HG02981 (cell line): ENCODE measurements around the gene SHC1.

Source experiments
- ATAC-seq: cut with Tn5 transposase; IDR thresholded peaks from one replicate; pipeline ENCODE4 v1.9.1; 2021; ENCODE audit warnings: mild to moderate bottlenecking, moderate library complexity; ENCODE audit not compliant: unreplicated experiment

Gene SHC1

GRCh38 chr1:155009221-155009711 is 38.7 kb upstream of the SHC1 start:
- no peak for ATAC-seq

- no peak for ATAC-seq
Measured at GRCh38 chr1:155008015-155008941, 37.7 kb upstream of the SHC1 start.

DNA sequence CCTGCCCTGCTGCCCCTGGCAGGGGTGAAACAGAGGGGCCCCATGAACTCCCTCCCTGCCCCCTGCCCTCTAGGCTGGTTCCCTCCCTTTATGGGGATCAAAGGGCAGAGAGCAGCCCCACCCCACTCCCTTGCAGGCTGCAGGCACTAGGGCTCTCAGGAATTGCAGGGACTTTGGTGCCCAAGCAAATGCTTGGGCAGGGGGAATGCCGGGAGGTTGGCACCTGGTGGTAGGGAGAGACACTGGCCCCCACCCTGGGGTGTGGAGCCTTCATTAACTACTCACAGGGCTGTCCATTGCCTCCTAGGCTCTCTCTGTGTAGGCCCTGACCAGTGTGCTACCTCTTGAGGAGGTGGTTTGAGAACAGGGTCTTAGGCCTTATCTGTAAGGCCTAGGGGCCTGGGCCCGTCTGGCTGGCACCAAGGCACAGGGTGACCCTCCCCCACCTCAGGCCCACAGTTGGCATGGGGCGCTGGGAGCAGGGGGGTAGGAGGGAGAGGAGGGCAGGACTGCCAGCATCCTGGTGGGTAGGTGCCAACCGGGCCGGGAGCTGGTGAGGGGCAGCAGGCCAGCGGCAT is 36.8 kb upstream of the SHC1 start:
- no peak for ATAC-seq

DNA sequence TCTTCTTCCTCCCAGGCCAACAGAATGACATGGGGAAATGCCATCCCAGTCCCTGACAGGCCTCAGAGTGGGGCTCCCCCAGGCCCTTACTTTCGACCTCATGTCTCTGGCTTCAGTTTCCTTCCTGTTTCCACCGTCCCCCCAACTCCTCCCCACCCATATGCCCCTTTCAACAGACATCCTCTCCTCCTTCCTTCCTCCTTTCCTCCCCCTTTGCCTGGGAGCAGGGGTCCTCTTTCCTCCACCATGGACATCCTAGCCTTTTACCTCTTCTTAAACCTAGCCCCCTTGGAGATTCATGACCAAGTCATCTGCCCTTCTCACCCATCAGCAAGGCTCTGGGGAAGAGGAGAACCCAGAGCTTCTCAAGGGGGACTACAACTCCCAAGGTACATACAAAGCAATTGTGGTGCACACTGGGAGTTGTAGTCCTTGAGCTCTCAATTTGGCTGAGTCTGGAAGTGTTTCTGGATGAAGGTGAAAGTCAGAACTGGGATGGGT is 36.1 kb upstream of the SHC1 start:
- no peak for ATAC-seq

- no peak for ATAC-seq
Measured at GRCh38 chr1:155005076-155006011, 34.8 kb upstream of the SHC1 start.

GRCh38 chr1:155004352-155005075 is 34.0 kb upstream of the SHC1 start:
- no peak for ATAC-seq

DNA sequence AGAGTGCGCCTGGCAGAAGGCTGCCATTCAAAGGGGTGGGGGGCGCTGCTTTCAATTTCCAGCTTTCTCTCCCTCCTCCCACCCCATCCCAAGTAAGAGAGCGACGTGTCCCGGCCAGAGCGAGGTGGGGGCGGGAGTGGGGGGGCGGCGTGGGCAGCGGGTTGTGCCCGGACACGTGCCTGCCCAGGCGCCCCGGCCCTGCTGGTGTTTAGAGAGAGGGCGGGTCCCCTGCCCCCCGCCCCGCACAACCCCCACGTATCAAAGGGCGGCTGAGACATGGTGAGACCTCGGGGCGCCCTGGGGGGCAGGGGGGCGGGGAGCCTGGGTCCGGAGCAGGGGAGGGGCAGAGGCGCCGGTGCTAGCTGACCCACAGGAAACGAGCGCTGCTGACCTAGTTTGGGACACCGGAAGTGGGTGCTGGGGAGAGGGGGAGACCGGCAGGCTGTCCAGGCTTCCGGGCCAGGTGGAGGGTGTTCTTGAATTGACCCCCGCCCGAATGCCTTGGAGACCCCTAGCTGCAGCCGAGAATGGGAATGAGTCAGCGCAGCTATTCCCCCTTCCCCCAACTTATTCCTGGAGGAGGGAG is 33.3 kb upstream of the SHC1 start:
- no peak for ATAC-seq

DNA sequence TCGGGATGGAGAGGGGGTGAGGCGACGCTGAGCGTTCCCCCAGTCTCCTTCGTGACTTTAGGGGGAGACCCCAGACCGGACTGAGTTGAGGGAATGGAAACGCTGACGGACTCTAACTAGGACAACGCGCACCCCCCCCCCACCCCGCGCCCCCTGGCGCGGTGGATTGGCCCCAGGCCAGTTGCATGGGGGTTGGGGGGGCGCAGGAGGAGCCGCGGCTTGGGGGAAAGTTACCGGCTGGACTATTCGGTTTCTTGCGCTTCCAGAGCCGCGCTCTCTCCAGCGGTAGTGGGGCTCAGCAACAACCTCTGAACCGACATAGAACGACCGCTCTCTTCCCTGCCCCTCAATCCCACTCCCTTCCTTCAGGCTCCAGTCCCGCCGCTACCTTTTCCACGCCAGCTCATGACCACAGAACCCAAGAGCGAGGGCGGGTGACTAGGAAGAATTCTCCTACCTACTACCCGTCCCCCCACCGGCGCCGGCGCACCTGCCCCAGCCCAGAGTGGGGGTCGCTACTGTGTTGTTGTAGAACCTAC is 32.7 kb upstream of the SHC1 start:
- ATAC-seq: no peak

- ATAC-seq: peak; percentile 0
Measured at GRCh38 chr1:155002464-155003226, 32.1 kb upstream of the SHC1 start, which contains the start of gene ZBTB7B. Gene ZBTB7B, plus strand, starts transcription at chr1:155002802. Its CDS starts 11,859 bp downstream, at chr1:155014661.

- ATAC-seq: peak; percentile 59
Measured at GRCh38 chr1:155001675-155002463, 31.3 kb upstream of the SHC1 start.

DNA sequence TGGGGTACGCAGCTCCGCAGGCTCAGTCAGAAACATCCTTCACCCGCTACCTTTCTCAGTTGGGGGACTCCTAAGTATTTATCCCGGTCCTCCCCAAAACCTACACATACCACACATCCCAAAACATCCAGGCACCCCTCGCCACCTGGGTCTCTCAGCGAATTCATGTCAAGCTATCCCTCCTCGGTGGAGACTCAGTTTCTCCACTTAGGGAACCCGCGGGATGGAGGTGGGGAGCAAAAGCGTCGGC is 30.8 kb upstream of the SHC1 start:
- ATAC-seq: no peak

GRCh38 chr1:155000726-155001424 is 30.3 kb upstream of the SHC1 start:
- ATAC-seq: peak; percentile 25

- no peak for ATAC-seq
Measured at GRCh38 chr1:155000411-155000725, 29.8 kb upstream of the SHC1 start.

- ATAC-seq: no peak
Measured at GRCh38 chr1:154999571-155000410, 29.2 kb upstream of the SHC1 start.

- ATAC-seq: no peak
Measured at GRCh38 chr1:154998818-154999570, 28.4 kb upstream of the SHC1 start.

DNA sequence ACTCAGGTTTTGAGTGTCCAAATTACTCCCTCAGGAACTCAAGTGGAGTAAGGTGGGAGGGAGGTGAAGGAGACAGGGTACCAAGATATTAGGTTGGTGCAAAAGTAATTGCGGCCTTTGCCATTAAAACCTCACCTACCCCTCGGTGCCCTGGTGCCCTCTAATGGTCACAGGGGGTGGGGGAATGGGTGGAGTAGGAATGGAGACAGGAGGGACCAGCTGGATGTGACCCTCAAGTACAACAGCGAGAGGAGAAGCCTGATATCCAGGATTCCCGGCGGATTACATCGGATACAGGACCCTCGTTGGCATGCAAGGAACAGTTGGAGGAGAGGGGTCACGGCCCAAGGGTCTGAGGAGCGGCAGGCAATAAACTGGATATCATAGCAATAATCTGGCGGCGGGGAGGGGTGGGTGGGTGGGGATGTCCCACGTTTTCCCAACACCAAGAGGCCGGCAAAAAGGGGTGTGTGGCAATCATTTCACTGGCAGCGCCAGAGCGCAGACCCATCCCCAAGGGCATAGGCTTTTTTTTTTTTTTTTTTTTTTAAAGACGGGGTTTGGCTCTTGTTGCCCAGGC is 27.7 kb upstream of the SHC1 start:
- ATAC-seq: no peak
